SH-SY5Y (cell line): ENCODE results near the gene SMIM26.

Experiments
- GATA2 ChIP-seq: IDR thresholded peaks from 2 replicates; pipeline ENCODE4 v1.6.1; 2011; ENCODE audit warnings: mild to moderate bottlenecking, low read depth, low read length
- GATA3 ChIP-seq: IDR thresholded peaks from 2 replicates; pipeline ENCODE4 v1.6.1; 2011; ENCODE audit warnings: low read depth, mild to moderate bottlenecking, low read length, moderate library complexity

DNA sequence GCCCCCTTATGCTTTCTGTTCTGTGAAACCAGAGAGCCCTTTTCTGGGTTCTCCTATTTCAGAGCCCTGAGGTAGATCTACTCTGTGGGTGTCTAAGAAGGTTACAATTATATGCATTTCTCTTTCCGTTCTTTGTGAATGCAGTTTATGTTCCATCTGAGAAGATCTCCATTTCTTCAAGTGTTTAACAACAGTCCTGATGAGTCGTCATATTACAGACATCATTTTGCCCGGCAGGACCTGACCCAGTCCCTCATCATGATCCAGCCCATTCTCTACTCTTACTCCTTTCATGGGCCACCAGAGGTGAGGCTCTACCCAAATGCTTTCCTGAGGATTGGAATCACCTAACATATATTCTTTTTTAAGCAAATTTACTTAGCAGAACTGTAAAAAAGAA, 18.8 kb upstream of the SMIM26 start:
- TF ChIP-seq GATA2 (no peak), GATA3 (no peak)
